ENCODE results near the gene HMX2. TPM values are rescaled to one million over a fixed set of nuclear protein-coding genes. Genes with fewer than 3 reads are reported as not detected.

HMX2 gene
- total RNA-seq, 2 donors from 2014 or later, result 1.0 TPM; not detected in 1

DNA sequence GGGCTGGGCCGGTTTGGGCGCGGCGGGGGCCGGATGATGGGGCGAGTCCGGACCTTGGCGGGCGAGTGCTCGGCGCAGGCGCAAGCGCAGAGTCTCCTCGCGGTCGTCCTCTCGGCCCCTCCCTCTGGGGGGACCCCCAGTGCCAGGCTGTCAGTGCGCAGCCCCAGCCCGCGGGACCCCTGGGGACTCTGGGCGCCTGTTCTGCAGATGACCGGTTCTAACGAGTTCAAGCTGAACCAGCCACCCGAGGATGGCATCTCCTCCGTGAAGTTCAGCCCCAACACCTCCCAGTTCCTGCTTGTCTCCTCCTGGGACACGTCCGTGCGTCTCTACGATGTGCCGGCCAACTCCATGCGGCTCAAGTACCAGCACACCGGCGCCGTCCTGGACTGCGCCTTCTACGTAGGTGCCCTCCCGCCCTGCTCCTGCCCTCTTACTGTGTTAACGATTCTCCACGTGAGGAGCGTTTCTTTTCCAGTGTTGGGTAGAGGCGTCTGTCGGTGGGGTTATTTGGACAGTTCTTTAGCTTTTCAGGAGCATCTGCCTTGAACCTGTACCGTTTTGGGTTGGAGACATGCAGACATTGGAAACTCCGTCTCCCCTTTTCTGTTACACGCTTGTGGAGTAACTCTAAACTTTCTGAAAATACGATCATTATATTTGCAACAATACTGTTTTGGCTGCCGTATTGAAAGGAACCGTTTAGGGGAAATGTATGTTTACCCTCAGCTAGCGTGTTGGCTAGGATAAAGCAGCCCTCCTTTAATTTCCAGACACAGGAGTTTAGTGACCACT is 7.0 kb downstream of the HMX2 start:
- peak overlapping the region; percentile 97 to 98 for H3K4me3 ChIP-seq
- WGBS, result 3% methylated on average over 49 of the region's 49 CpGs
- no peaks in the 10 kb centered on the region for H3K9me3 ChIP-seq
- peaks cover 17% of the 10 kb centered on the region for H3K27me3 ChIP-seq (replicated peaks; ENCODE audit: insufficient read depth)
- no peaks in the 10 kb centered on the region for H3K36me3 ChIP-seq
- peaks cover 2% of the 10 kb centered on the region for H3K4me1 ChIP-seq (replicated peaks)
- H3K27ac ChIP-seq, result peak overlapping the region; percentile 80 to 86
- TF ChIP-seq POLR2A (IDR thresholded peaks at IDR 0.05), result no peak
- TF ChIP-seq, protein P1, sequence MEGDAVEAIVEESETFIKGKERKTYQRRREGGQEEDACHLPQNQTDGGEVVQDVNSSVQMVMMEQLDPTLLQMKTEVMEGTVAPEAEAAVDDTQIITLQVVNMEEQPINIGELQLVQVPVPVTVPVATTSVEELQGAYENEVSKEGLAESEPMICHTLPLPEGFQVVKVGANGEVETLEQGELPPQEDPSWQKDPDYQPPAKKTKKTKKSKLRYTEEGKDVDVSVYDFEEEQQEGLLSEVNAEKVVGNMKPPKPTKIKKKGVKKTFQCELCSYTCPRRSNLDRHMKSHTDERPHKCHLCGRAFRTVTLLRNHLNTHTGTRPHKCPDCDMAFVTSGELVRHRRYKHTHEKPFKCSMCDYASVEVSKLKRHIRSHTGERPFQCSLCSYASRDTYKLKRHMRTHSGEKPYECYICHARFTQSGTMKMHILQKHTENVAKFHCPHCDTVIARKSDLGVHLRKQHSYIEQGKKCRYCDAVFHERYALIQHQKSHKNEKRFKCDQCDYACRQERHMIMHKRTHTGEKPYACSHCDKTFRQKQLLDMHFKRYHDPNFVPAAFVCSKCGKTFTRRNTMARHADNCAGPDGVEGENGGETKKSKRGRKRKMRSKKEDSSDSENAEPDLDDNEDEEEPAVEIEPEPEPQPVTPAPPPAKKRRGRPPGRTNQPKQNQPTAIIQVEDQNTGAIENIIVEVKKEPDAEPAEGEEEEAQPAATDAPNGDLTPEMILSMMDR (IDR thresholded peaks at IDR 0.05), result no peak
- peak; percentile 29 for DNase-seq (ENCODE audit: low spot score)
- intact Hi-C loops (cut with DNase I), result no loop called here

DNA sequence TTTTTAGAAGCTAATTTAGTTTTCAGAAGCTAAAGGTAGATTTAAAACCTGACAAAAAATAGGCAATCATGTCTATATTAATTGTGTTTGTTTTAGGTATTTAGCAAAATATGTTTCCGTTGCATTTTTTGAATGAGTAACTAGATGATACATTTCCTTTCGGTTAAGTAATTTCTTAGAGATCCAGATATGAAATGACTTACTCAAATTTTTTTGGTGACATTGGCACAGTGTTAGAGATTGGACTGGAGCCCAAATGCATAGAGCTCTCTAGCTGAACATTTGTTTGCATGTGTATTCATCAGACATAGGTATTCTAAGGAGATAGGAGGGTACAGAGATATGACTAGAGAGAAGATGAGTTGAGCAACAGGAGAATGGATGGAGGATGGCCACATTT is 8.1 kb downstream of the HMX2 start:
- Histone ChIP-seq H3K9me3 (no peaks in the 10 kb centered on the region), H3K27me3 (replicated peaks; ENCODE audit: insufficient read depth) (peaks cover 5% of the 10 kb centered on the region), H3K4me1 (replicated peaks) (no peaks in the 10 kb centered on the region), H3K36me3 (no peaks in the 10 kb centered on the region), H3K27ac (no peak overlapping the region), H3K4me3 (no peak overlapping the region)
- DNase-seq (ENCODE audit: low spot score), result no peak
- WGBS, result 94% methylated on average over 2 of the region's 2 CpGs
- intact Hi-C loops (cut with DNase I), result no loop called here
- TF ChIP-seq, protein P1 (IDR thresholded peaks at IDR 0.05), result no peak
- TF ChIP-seq POLR2A (IDR thresholded peaks at IDR 0.05) (no peak), POLR2AphosphoS5 (IDR thresholded peaks at IDR 0.05) (no peak)

DNA sequence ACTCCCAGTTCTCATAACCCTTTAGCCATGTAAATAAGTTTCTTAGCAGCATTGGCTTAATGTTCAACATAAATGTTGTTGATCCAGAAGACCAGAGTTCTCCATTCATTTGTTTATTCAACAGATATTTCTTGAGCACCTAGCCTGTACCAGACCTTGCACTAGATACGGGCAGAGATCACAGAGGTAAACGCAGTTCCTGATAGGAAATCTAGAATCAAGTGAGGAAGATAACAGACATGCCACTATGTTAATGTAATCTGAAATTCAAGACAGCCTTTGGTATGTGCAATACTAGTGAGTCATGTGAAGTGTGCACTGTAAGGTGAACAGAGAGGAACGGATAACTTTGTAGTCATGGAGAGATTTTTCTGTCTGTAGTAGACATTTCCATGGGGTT is 9.3 kb downstream of the HMX2 start:
- no peaks in the 10 kb centered on the region for H3K9me3 ChIP-seq
- no peak overlapping the region for H3K27ac ChIP-seq
- H3K4me1 ChIP-seq (replicated peaks), result no peaks in the 10 kb centered on the region
- intact Hi-C loops (cut with DNase I), result no loop called here
- TF ChIP-seq, protein P1 (IDR thresholded peaks at IDR 0.05), result no peak
- TF ChIP-seq POLR2AphosphoS5 (IDR thresholded peaks at IDR 0.05) (no peak), POLR2A (IDR thresholded peaks at IDR 0.05) (no peak)
- H3K36me3 ChIP-seq, result peaks cover 0 to 3% of the 10 kb centered on the region in 2 donors
- no peak for DNase-seq (ENCODE audit: low spot score)
- H3K4me3 ChIP-seq, result no peak overlapping the region
- H3K27me3 ChIP-seq (replicated peaks; ENCODE audit: insufficient read depth), result no peaks in the 10 kb centered on the region
- 89% methylated on average over 3 of the region's 3 CpGs for WGBS

DNA sequence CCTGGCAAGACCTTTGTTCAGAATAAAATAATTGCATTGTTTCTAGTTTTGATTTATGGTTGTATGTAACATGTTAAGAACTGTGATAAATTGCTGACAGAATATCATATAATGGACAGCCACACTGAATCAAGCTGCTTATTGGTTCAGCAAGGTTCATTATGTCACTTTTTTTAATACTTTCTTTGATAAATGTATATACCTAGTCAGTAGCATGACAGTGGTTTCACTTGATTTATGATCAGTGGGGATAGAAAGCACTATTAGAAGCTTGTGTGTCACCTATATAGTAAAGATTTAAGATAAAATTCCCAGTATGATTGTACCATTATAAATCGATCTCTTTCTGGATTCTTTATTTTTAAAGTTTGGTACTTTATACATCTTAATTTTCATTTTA is 10.7 kb downstream of the HMX2 start:
- no peak for DNase-seq (ENCODE audit: low spot score)
- H3K27ac ChIP-seq, result no peak overlapping the region
- WGBS, result 48% methylated on average over 1 of the region's 1 CpG
- no peaks in the 10 kb centered on the region for H3K4me1 ChIP-seq (replicated peaks)
- H3K9me3 ChIP-seq, result no peaks in the 10 kb centered on the region
- H3K4me3 ChIP-seq, result no peak overlapping the region
- peaks cover 4 to 7% of the 10 kb centered on the region in 2 donors for H3K36me3 ChIP-seq
- intact Hi-C loops (cut with DNase I), result no loop called here
- H3K27me3 ChIP-seq (replicated peaks; ENCODE audit: insufficient read depth), result no peaks in the 10 kb centered on the region
- TF ChIP-seq POLR2AphosphoS5 (IDR thresholded peaks at IDR 0.05) (no peak), POLR2A (IDR thresholded peaks at IDR 0.05) (no peak)
- TF ChIP-seq, protein P1 (IDR thresholded peaks at IDR 0.05), result no peak
